ENCODE data around the gene GHRHR.

Gene GHRHR

GRCh38 chr7:30931161-30931928 is 32.4 kb upstream of the GHRHR start:
- TF ChIP-seq EZH2 (IDR thresholded peaks at IDR 0.05), result no peak
- no peak for TF ChIP-seq POLR2AphosphoS5 (IDR thresholded peaks at IDR 0.05; ENCODE audit: borderline replicate concordance, low read depth, low read length)
- no peak for TF ChIP-seq FOXP2 (optimal IDR thresholded peaks at IDR 0.05; ENCODE audit: control extremely low read depth, extremely low read length, insufficient read depth)
- no peaks in the 10 kb centered on the region for H3K36me3 ChIP-seq (ENCODE audit: insufficient read depth, low read length)
- H3K4me3 ChIP-seq, result no peak overlapping the region
- no peak for DNase-seq (ENCODE audit: low read depth, low spot score)
- H3K9me3 ChIP-seq (ENCODE audit: low read depth, low read length), result no peaks in the 10 kb centered on the region
- no peak overlapping the region for H3K9ac ChIP-seq (ENCODE audit: insufficient read length)
- H3K27ac ChIP-seq, result no peak overlapping the region

GRCh38 chr7:30931929-30932540 is 31.7 kb upstream of the GHRHR start:
- H3K36me3 ChIP-seq (ENCODE audit: insufficient read depth, low read length), result no peaks in the 10 kb centered on the region
- no peaks in the 10 kb centered on the region for H3K9me3 ChIP-seq (ENCODE audit: low read depth, low read length)
- no peak overlapping the region for H3K27ac ChIP-seq
- H3K4me3 ChIP-seq, result no peak overlapping the region
- DNase-seq (ENCODE audit: low read depth, low spot score), result no peak
- no peak overlapping the region for H3K9ac ChIP-seq (ENCODE audit: insufficient read length)
- TF ChIP-seq FOXP2 (optimal IDR thresholded peaks at IDR 0.05; ENCODE audit: control extremely low read depth, extremely low read length, insufficient read depth), result no peak
- TF ChIP-seq EZH2 (IDR thresholded peaks at IDR 0.05), result no peak
- TF ChIP-seq POLR2AphosphoS5 (IDR thresholded peaks at IDR 0.05; ENCODE audit: borderline replicate concordance, low read depth, low read length), result no peak

- no peak for DNase-seq (ENCODE audit: low read depth, low spot score)
- Histone ChIP-seq H3K36me3 (ENCODE audit: insufficient read depth, low read length) (no peaks in the 10 kb centered on the region), H3K9ac (ENCODE audit: insufficient read length) (no peak overlapping the region), H3K9me3 (ENCODE audit: low read depth, low read length) (no peaks in the 10 kb centered on the region), H3K27ac (no peak overlapping the region), H3K4me3 (no peak overlapping the region)
- TF ChIP-seq FOXP2 (optimal IDR thresholded peaks at IDR 0.05; ENCODE audit: control extremely low read depth, extremely low read length, insufficient read depth) (no peak), EZH2 (IDR thresholded peaks at IDR 0.05) (no peak), POLR2AphosphoS5 (IDR thresholded peaks at IDR 0.05; ENCODE audit: borderline replicate concordance, low read depth, low read length) (no peak)
Measured at GRCh38 chr7:30932562-30932961, 31.2 kb upstream of the GHRHR start.

GRCh38 chr7:30933124-30933974 is 30.4 kb upstream of the GHRHR start:
- no peak overlapping the region for H3K27ac ChIP-seq
- no peaks in the 10 kb centered on the region for H3K36me3 ChIP-seq (ENCODE audit: insufficient read depth, low read length)
- no peak overlapping the region for H3K4me3 ChIP-seq
- no peaks in the 10 kb centered on the region for H3K9me3 ChIP-seq (ENCODE audit: low read depth, low read length)
- no peak for TF ChIP-seq EZH2 (IDR thresholded peaks at IDR 0.05)
- no peak for TF ChIP-seq POLR2AphosphoS5 (IDR thresholded peaks at IDR 0.05; ENCODE audit: borderline replicate concordance, low read depth, low read length)
- no peak for TF ChIP-seq FOXP2 (optimal IDR thresholded peaks at IDR 0.05; ENCODE audit: control extremely low read depth, extremely low read length, insufficient read depth)
- H3K9ac ChIP-seq (ENCODE audit: insufficient read length), result no peak overlapping the region
- no peak for DNase-seq (ENCODE audit: low read depth, low spot score)

GRCh38 chr7:30934225-30934624 is 29.5 kb upstream of the GHRHR start:
- no peak overlapping the region for H3K27ac ChIP-seq
- no peaks in the 10 kb centered on the region for H3K36me3 ChIP-seq (ENCODE audit: insufficient read depth, low read length)
- no peak for DNase-seq (ENCODE audit: low read depth, low spot score)
- H3K9me3 ChIP-seq (ENCODE audit: low read depth, low read length), result no peaks in the 10 kb centered on the region
- H3K9ac ChIP-seq (ENCODE audit: insufficient read length), result no peak overlapping the region
- H3K4me3 ChIP-seq, result no peak overlapping the region
- TF ChIP-seq FOXP2 (optimal IDR thresholded peaks at IDR 0.05; ENCODE audit: control extremely low read depth, extremely low read length, insufficient read depth) (no peak), EZH2 (IDR thresholded peaks at IDR 0.05) (no peak), POLR2AphosphoS5 (IDR thresholded peaks at IDR 0.05; ENCODE audit: borderline replicate concordance, low read depth, low read length) (no peak)

- no peak for DNase-seq (ENCODE audit: low read depth, low spot score)
- Histone ChIP-seq H3K9ac (ENCODE audit: insufficient read length) (no peak overlapping the region), H3K27ac (no peak overlapping the region), H3K9me3 (ENCODE audit: low read depth, low read length) (no peaks in the 10 kb centered on the region), H3K4me3 (no peak overlapping the region), H3K36me3 (ENCODE audit: insufficient read depth, low read length) (no peaks in the 10 kb centered on the region)
- TF ChIP-seq POLR2AphosphoS5 (IDR thresholded peaks at IDR 0.05; ENCODE audit: borderline replicate concordance, low read depth, low read length), result no peak
- no peak for TF ChIP-seq EZH2 (IDR thresholded peaks at IDR 0.05)
- TF ChIP-seq FOXP2 (optimal IDR thresholded peaks at IDR 0.05; ENCODE audit: control extremely low read depth, extremely low read length, insufficient read depth), result no peak
Measured at GRCh38 chr7:30934732-30935568, 28.8 kb upstream of the GHRHR start.

- TF ChIP-seq EZH2 (IDR thresholded peaks at IDR 0.05) (no peak), POLR2AphosphoS5 (IDR thresholded peaks at IDR 0.05; ENCODE audit: borderline replicate concordance, low read depth, low read length) (no peak), FOXP2 (optimal IDR thresholded peaks at IDR 0.05; ENCODE audit: control extremely low read depth, extremely low read length, insufficient read depth) (no peak)
- Histone ChIP-seq H3K9ac (ENCODE audit: insufficient read length) (no peak overlapping the region), H3K4me3 (no peak overlapping the region), H3K9me3 (ENCODE audit: low read depth, low read length) (no peaks in the 10 kb centered on the region), H3K27ac (no peak overlapping the region), H3K36me3 (ENCODE audit: insufficient read depth, low read length) (no peaks in the 10 kb centered on the region)
- no peak for DNase-seq (ENCODE audit: low read depth, low spot score)
Measured at GRCh38 chr7:30935569-30935877, 28.2 kb upstream of the GHRHR start.
